ENCODE measurements around the gene PRRT1B.

DNA sequence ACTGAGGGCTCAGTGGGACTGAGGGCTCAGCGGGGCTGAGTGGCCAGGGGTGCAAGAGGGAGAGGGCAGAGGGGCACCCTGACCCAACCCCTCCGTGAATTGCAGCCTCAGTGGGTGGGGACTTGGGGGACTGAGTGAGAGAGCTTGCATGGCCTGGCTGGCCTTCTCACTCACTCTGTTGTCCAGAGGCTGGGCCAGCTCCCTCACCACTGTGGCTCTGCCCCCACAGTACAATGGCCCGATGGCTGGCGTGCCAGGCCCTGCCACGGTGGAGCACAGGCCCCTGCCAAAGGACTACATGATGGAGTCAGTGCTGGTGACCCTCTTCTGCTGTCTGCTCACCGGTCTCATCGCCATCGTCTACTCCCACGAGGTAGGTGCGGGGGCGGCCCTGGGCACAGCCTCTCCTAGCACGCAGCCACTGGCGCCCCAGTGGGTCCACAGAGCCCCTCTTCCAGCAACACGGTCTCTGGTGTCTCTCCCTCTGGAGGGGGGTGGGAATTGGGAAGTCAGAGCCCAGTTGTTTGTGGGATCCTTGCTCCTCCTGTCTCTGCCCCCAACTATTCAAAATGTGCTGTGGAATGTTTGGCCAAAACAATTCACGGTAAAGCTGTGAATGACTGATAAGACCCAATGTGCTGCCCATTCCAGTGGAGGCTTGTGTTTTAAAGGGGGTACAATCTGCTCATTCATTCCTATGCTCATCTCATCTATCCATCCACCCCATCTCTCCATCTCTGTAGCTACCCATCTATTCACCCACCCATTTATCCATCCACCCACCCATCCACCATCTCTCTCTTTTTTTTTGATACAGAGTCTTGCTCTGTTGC lies 10.7 kb downstream of the PRRT1B start:
- TF ChIP-seq, protein P1, sequence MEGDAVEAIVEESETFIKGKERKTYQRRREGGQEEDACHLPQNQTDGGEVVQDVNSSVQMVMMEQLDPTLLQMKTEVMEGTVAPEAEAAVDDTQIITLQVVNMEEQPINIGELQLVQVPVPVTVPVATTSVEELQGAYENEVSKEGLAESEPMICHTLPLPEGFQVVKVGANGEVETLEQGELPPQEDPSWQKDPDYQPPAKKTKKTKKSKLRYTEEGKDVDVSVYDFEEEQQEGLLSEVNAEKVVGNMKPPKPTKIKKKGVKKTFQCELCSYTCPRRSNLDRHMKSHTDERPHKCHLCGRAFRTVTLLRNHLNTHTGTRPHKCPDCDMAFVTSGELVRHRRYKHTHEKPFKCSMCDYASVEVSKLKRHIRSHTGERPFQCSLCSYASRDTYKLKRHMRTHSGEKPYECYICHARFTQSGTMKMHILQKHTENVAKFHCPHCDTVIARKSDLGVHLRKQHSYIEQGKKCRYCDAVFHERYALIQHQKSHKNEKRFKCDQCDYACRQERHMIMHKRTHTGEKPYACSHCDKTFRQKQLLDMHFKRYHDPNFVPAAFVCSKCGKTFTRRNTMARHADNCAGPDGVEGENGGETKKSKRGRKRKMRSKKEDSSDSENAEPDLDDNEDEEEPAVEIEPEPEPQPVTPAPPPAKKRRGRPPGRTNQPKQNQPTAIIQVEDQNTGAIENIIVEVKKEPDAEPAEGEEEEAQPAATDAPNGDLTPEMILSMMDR (IDR thresholded peaks at IDR 0.05), result no peak
- TF ChIP-seq POLR2A (IDR thresholded peaks at IDR 0.05), result no peak

All from right lobe of liver (tissue), 4 donors.